Mucosa of rectum (tissue), 2 donors: ENCODE measurements around the gene CREBRF.
"Not testable (repeated sequence)": the region's sequence is repeated elsewhere in the genome, so short reads cannot be mapped to it uniquely, and the experiment has no call there.

Source experiments
- H3K27ac ChIP-seq, 2 donors: one replicate each; pipeline ENCODE4 v1.7.0; 2013; ENCODE audit warnings: inconsistent platforms in 2 of 2, low read depth in 2 of 2, low read length in 2 of 2
- H3K27me3 ChIP-seq, 2 donors: one replicate each; pipeline ENCODE4 v1.7.0; 2013; ENCODE audit warnings: low read length in 2 of 2; ENCODE audit not compliant: control insufficient read depth in 2 of 2, insufficient read depth in 2 of 2
- H3K36me3 ChIP-seq, 2 donors: one replicate each; pipeline ENCODE4 v1.7.0; 2013; ENCODE audit warnings: low read length in 2 of 2; ENCODE audit not compliant: control insufficient read depth in 2 of 2, insufficient read depth in 2 of 2
- H3K4me1 ChIP-seq, 2 donors: one replicate each; pipeline ENCODE4 v1.7.0; 2013; ENCODE audit warnings: low read length in 2 of 2, mild to moderate bottlenecking in 1 of 2; ENCODE audit not compliant: control insufficient read depth in 2 of 2, insufficient read depth in 2 of 2
- H3K4me3 ChIP-seq, 2 donors: one replicate each; pipeline ENCODE4 v1.7.0; 2013; ENCODE audit warnings: low read length in 2 of 2
- H3K9ac ChIP-seq, 2 donors: one replicate each; pipeline ENCODE4 v1.7.0; 2013; ENCODE audit warnings: low read length in 2 of 2, low read depth in 1 of 2, mild to moderate bottlenecking in 1 of 2
- H3K9me3 ChIP-seq, 2 donors: one replicate each; pipeline ENCODE4 v1.7.0; 2013; ENCODE audit warnings: low read length in 2 of 2; ENCODE audit not compliant: control insufficient read depth in 2 of 2
- donor health status: healthy.
- donor health status: Normal muscosa, but diverticular disease.

CREBRF gene

DNA sequence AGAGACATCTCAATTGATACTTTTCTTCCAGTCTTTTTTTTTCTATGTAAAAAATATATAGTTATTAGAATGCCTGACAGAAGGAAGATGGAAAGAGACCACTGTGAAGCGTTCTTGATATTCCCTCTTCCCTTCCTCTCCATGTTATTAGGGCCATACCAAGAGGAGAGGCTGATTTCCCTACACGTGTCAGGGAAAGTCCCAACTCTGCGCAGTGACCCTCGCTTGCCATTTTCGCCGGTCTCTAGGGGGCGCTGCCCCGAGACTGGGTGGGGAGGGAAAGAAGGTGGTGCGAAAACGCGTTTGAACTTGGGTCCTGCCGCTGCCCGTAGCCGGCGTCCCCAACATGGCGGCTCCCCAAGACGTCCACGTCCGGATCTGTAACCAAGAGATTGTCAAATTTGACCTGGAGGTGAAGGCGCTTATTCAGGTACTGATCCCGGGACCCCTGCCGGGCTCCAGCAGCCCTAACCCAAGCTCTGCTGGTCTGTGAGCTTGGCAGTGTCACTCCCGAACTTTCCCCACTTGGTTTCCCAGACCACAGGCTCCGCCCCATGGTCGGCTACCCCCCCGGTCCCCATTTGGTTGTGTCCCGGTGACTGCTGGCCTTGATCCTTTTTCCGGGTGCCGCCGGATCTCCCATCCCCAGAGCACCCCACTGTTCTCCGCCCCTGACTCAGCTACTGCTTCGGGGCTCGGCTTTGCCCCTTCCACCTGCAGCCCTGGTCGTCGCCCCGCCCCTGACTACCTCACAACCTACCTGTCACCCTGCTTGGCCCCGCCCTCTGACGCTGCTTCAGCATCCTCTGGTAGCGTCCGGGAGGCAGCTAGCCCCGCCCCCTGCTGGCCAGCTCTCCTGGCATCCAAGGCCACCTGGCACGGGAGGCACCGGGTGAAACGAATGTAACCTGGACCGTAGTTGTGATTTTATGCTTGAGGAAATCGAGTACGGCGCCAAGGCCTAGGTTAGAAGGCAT, 88.3 kb downstream of the CREBRF start, which contains the start of gene BNIP1:
BNIP1 (plus strand) TSS at position 332 of the 977 bp plus-strand sequence; CDS start at position 347, 15 bp downstream.
- Histone ChIP-seq H3K27me3 (no peaks in the 10 kb centered on the region), H3K9ac (peak within 1 kb of the TSS; percentile 85 to 97), H3K9me3 (peaks cover 0 to 2% of the 10 kb centered on the region in 2 donors), H3K27ac (peak within 1 kb of the TSS; percentile 89 to 91), H3K4me1 (peaks cover 2 to 4% of the 10 kb centered on the region in 2 donors), H3K4me3 (peak within 1 kb of the TSS; percentile 92 to 98), H3K36me3 (peaks cover 0 to 22% of the 10 kb centered on the region in 2 donors)

DNA sequence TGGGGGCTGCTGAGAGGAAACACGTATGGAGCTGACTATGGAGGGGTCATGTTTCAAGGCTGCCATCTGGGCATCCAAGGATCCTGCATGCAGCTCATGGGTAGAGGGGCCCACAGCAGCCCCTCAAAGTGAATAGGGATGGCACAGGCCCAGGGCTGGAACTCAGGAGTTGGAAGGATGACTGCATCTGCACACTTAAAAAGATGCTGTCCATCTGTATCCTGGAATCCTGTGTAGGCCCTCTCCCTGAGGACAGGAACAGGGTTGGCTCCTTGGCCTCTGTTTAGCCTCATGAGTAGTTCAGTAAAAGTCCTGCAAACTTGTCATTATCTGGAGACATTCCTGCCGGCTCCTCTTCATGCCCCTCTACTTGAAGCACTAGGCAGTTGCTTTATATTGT, 92.2 kb downstream of the CREBRF start:
- Histone ChIP-seq H3K9me3 (peaks cover 0 to 2% of the 10 kb centered on the region in 2 donors), H3K4me1 (peaks cover 2 to 4% of the 10 kb centered on the region in 2 donors), H3K27ac (no peak overlapping the region), H3K4me3 (no peak overlapping the region), H3K27me3 (no peaks in the 10 kb centered on the region), H3K9ac (no peak overlapping the region), H3K36me3 (peaks cover 4 to 37% of the 10 kb centered on the region in 2 donors)

DNA sequence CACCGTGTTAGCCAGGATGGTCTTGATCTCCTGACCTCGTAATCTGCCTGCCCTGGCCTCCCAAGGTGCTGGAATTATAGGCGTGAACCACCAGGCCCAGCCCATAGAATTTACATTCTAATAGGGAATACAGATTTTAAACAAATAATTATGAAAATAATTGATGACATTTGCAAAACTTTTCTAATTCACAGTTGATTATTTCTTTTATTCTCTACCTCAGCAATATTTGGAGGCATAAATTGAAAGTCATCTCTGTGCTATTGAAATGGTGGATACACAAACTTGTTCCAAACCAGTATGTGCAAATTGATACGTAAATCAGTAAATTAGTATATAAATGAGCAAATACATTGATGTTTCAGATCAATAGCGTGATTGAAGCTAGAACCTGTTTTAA, 96.4 kb downstream of the CREBRF start:
- Histone ChIP-seq H3K27ac (no peak overlapping the region), H3K27me3 (no peaks in the 10 kb centered on the region), H3K9ac (no peak overlapping the region), H3K4me1 (no peaks in the 10 kb centered on the region), H3K9me3 (peaks cover 0 to 2% of the 10 kb centered on the region in 2 donors), H3K4me3 (no peak overlapping the region), H3K36me3 (peaks cover 21 to 50% of the 10 kb centered on the region in 2 donors)

GRCh38 chr5:173153842-173154241, 97.7 kb downstream of the CREBRF start:
- Histone ChIP-seq H3K9me3 (peaks cover 0 to 2% of the 10 kb centered on the region in 2 donors), H3K4me3 (no peak overlapping the region), H3K36me3 (peaks cover 26 to 48% of the 10 kb centered on the region in 2 donors), H3K27ac (no peak overlapping the region), H3K27me3 (no peaks in the 10 kb centered on the region), H3K9ac (no peak overlapping the region), H3K4me1 (no peaks in the 10 kb centered on the region)

DNA sequence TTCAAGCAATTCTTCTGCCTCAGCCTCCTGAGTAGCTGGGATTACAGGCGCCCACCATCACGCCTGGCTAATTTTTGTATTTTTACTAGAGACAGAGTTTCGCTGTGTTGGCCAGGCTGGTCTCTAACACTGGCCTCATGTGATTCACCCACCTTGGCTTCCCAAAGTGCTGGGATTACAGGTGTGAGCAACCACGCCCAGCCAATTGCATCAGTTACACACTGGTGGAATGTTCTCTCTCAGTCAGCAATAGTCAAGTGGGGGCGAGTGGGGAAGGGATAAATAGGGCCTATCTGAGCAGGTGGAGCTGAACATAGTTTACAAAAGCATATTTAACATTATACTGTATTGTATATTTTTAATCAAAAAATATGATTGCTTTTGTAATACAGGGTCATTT, 98.5 kb downstream of the CREBRF start:
- not testable (repeated sequence) for H3K27me3 ChIP-seq, H3K9me3 ChIP-seq, H3K9ac ChIP-seq, H3K27ac ChIP-seq, H3K4me1 ChIP-seq, H3K4me3 ChIP-seq
- peaks cover 30 to 42% of the 10 kb centered on the region in 2 donors for H3K36me3 ChIP-seq

GRCh38 chr5:173155912-173156311, 99.8 kb downstream of the CREBRF start:
- Histone ChIP-seq H3K9me3 (no peaks in the 10 kb centered on the region), H3K9ac (no peak overlapping the region), H3K36me3 (peaks cover 35 to 44% of the 10 kb centered on the region in 2 donors), H3K4me3 (no peak overlapping the region), H3K27me3 (no peaks in the 10 kb centered on the region), H3K4me1 (no peaks in the 10 kb centered on the region), H3K27ac (no peak overlapping the region)

- H3K9ac ChIP-seq, result no peak overlapping the region
- peaks cover 39 to 45% of the 10 kb centered on the region in 2 donors for H3K36me3 ChIP-seq
- no peaks in the 10 kb centered on the region for H3K27me3 ChIP-seq
- no peak overlapping the region for H3K4me3 ChIP-seq
- no peaks in the 10 kb centered on the region for H3K4me1 ChIP-seq
- H3K27ac ChIP-seq, result no peak overlapping the region
- H3K9me3 ChIP-seq, result no peaks in the 10 kb centered on the region
Observed at GRCh38 chr5:173158366-173158765, 102.2 kb downstream of the CREBRF start.

GRCh38 chr5:173159256-173159655, 103.1 kb downstream of the CREBRF start:
- Histone ChIP-seq H3K36me3 (peaks cover 32 to 47% of the 10 kb centered on the region in 2 donors), H3K27ac (no peak overlapping the region)

GRCh38 chr5:173161148-173161547, 105.0 kb downstream of the CREBRF start:
- peaks cover 27 to 35% of the 10 kb centered on the region in 2 donors for H3K36me3 ChIP-seq
- no peak overlapping the region for H3K27ac ChIP-seq

More at GRCh38 chr5:173159256-173159655, 103.1 kb downstream of the CREBRF start:
- no peaks in the 10 kb centered on the region for H3K27me3 ChIP-seq
- no peaks in the 10 kb centered on the region for H3K4me1 ChIP-seq
- H3K9me3 ChIP-seq, result no peaks in the 10 kb centered on the region
- no peak overlapping the region for H3K9ac ChIP-seq
- no peak overlapping the region for H3K4me3 ChIP-seq

DNA sequence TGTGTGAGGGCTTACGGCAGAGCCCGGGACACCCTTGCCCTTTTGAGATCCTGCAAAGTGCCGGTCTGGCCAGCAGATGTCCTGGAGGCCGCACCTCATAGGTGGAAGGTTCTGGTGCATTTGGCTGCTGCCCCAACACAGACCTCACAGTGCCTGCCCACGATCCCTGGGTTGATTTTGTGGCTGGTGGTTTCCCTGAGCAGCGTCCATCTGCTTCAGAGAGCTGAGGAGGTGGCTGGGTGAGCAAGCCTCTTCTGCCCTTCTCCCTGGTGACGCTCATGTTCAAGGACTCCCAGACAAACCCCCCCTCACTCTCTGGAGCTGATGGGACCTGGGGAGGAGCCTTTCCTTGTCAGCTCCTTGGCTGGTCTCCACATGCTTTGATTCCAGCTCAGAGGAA, 107.1 kb downstream of the CREBRF start:
- Histone ChIP-seq H3K9me3 (no peaks in the 10 kb centered on the region), H3K4me3 (no peak overlapping the region), H3K4me1 (no peaks in the 10 kb centered on the region), H3K27me3 (no peaks in the 10 kb centered on the region), H3K27ac (no peak overlapping the region), H3K36me3 (peaks cover 21 to 32% of the 10 kb centered on the region in 2 donors), H3K9ac (no peak overlapping the region)

More at GRCh38 chr5:173161148-173161547, 105.0 kb downstream of the CREBRF start:
- H3K9me3 ChIP-seq, result no peaks in the 10 kb centered on the region
- H3K9ac ChIP-seq, result no peak overlapping the region
- no peaks in the 10 kb centered on the region for H3K4me1 ChIP-seq
- no peaks in the 10 kb centered on the region for H3K27me3 ChIP-seq
- H3K4me3 ChIP-seq, result no peak overlapping the region
